HK-2 (cell line): ENCODE measurements around the gene R3HDM2.
A peak's percentile ranks its signal among the peaks of the same experiment; 100 is the strongest.
"Not testable (repeated sequence)": the region's sequence is repeated elsewhere in the genome, so short reads cannot be mapped to it uniquely, and the experiment has no call there.

Source experiments
- DNase-seq: peaks from one replicate; pipeline ENCODE4 v3.0.0-alpha.2; 2018; ENCODE audit not compliant: unreplicated experiment

R3HDM2 gene

DNA sequence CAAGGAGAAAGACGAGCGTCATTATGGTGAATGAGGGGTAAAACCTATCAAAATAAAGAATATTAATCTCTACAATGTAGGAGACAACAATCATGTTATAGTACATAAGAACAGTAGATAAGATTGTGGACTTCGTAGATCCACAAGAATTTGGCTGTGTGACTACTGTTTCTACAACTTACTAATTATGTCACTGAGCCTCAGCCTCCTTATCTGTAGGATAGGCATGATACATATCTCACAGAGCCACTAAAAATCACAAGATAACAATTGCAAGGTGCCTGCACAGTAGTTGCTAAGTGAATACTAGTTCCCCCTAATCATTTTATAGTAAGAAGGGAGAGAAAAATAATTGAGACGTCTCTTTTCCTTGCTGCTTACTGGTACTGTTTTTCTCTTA, 101.6 kb downstream of the R3HDM2 start:
- no peak for DNase-seq

DNA sequence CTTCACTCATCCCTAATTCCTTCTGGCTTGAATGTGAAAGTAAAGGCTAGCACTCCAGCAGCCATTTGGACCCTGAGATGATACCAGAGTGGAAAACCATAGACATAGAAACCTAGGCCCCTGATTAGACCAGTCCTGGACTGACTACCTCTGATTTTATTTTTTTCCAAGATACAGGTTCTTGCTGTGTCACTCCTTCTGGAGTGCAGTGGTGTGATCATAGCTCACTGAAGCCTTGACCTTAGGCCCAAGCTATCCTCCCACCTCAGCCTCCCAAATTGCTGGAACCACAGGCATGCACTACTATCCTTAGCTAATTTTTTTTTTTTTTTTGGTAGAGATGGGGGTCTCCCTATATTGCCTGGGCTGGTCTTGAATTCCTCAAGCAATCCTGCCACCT, 105.4 kb downstream of the R3HDM2 start:
- DNase-seq, result no peak

DNA sequence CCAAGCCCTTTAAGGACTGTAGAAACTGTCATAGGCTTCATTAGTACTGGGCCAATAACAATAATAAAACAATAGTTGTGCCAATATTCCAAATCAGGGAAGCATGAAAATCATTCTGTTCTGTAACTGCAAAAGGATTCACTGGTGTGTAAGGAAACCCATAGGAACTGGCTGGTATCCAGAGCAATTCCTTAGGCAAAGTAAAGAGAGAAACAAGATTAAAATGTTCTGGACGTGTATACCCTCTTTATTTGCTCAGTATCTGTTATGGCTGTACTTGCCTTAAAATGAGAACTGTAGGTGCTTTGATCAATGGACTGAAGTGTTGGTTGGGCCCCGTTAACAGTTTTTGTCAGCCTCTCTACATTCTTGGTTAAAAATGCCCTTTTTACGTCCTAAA, 107.4 kb downstream of the R3HDM2 start:
- DNase-seq, result no peak

DNA sequence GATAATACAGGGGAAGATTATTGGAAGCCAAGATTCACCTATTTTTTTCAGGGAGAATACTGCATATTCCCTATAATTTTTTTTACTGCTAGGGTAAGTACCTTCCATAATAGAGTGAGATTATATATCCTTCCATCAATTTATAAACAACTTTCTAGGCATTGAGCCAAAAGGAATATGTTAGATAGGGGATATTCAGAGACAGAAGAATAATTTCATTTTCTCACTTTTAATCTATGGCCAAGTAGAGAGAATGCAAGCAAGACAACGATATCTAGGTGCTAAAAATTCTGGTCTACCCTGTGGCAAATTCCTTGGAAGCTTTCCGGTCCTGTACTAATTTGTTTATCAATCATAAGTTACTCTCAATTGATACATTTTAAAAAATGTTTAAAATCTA, 110.2 kb downstream of the R3HDM2 start:
- no peak for DNase-seq

DNA sequence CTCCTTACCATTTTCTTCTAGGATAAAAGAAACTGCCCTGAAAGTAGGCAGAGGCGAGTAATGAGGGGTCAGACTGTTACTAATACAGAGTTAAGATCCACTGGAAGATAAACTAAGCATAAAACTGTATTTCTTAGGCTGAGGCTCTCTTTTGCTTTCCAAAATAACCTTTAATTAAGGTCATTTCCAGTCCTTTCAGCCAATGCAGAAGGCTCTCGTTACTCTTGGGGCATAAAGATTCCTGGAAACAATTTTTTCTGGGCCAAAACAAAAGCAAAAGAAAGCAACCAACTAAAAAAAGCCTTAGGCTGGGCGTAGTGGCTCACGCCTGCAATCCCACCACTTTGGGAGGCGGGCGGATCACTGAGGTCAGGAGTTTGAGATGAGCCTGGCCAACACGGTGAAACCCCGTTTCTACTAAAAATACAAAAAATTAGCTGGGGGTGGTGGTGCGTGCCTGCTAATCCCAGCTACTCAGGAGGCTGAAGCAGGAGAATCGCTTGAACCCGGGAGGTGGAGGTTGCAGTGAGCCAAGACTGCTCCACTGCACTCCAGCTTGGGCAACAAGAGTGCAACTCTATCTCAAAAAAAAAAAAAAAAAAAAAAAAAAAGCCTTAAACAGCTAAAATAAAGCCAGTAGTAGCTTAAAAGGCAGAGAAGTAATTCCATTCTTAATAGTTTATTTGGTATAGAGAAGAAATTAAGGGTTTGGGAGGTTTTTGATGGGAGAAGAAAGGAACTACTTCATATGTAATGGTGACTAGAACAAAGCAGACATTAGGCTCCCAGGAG, 111.0 kb downstream of the R3HDM2 start:
- DNase-seq, result no peak

DNA sequence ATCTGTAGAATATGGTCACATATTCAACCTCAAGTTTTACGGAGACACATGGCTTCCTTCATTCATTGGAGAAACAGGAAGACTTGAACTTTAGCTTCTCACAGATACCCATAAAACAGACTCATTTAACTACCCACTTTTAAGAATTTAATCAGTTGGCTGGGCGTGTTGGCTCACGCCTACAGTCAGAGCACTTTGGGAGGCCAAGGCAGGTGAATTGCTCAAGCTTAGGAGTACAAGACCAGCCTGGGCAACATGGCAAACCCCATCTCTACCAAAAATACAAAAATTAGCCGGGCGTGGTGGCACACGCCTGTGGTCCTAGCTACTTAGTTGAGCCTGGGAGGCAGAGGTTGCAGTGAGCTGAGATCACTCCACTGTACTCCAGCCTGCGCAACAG, 115.2 kb downstream of the R3HDM2 start:
- DNase-seq, result no peak

DNA sequence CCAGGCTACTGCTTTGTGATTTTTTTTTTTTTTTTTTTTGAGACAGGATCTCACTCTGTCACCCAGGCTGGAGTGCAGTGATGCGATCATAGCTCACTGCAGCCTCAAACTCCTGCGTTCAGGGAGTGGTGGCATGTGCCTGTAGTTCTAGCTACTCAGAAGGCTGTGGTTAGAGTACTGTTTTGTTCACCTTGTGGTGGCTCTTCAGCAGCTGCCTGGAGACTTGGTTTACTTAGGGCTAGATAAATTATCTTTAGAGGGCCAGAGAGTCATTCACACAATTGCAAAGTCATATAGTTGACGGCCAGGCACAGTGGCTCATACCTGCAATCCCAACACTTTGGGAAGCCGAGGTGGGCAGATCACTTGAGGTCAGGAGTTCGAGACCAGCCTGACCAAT, 118.6 kb downstream of the R3HDM2 start:
- not testable (repeated sequence) for DNase-seq

DNA sequence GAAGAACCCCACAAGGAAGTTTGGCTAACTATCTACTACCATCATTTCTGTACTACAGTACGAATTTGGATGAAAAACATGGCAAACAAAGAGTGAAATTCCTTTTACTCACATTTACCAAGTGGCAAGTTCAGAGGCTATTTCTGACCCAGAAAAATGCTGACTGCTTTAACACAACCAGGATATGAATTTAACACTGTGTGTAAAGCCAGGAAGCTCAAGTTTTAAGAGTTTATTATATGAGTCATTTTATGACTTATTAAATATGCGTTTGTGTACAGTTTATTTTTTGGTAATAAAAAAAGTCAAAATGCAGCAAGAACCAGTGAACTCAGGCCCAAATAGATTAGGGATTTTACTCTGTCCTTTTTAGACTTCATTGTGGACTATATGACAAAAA, 121.4 kb downstream of the R3HDM2 start:
- DNase-seq, result no peak

DNA sequence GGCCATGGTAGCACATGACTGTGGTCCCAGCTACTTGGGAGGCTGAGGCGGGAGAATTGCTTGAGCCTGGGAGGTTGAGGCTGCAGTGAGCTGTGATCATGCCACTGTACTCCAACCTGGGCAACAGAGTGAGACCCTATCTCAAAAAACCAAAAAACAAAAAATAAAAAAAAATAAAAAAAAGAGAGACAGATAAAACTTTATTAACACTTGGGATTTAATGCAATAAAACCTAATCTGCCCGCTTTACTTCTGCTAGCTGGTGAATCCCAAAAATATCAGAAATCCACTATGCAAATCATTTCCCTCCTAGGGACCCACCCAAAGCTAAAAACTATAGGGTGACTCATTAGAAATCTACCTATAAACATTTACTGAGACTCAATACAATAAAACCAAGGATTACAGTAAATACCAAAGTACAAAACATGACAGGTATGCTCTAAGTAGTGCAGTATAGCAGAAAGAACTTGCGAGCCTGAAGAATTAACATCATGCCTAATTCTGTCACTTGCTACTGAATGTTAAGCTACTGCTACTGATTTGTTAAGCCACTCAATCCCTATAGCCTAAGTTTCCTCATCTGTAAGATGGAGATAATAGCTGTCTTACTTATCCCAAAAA, 129.8 kb downstream of the R3HDM2 start:
- DNase-seq, result no peak

DNA sequence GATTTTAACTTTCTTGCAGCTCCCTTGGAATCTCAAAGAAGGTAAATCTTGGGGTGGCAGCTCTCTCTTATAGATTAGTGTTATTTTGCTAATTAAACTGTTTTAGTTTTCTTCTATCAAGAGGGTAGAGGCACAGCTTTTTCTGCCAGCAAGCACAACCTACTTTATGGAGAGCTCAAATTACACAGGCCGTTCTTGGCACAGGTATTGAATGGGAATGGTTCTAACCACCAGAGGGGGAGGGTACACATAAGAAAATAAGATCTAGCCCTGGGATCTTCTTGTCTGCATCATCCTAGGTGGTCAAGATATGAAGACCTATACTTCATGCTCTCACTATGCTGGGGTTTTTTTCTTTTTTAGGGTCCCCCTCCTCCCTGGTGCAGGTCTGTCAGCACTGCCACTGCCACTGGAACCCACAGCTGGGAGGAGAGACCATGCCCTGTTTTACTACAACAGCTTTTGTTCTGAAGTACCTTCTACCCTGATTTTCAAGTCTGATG, 131.3 kb downstream of the R3HDM2 start:
- no peak for DNase-seq

DNA sequence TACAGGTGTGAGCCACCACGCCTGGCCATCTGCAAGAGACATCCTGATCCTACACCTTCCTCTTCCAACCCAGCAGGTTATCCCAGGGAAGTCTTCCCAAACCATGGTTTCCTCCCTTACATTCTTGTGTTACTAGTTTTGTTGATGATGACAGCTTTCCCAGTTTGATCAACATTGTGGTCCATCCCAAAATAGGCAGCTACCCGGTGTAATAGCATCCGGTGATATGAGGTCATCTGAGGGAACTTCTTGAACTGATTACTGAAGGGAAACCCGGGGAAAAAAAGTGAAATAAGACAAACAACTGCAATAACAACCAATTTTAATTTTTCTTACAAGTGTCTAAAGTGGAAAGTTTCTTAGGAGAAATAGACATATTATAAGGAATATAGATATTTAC, 134.6 kb downstream of the R3HDM2 start:
- no peak for DNase-seq

DNA sequence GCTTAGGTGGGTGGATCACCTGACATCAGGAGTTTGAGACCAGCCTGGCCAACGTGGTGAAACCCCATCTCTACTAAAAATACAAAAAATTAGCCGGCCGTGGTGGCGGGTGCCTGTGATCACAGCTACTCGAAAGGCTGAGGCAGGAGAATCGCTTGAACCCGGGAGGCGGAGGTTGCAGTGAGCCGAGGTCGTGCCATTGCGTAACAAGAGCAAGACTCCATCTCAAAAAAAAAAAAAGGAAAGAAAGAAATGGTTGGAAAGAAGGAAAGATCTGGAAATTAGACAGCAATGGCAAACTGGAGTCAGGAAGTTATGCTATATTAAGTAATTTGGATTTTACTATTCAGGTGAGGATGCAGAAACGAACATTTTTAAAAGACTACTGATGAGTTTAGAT, 148.8 kb downstream of the R3HDM2 start:
- DNase-seq, result not testable (repeated sequence)

DNA sequence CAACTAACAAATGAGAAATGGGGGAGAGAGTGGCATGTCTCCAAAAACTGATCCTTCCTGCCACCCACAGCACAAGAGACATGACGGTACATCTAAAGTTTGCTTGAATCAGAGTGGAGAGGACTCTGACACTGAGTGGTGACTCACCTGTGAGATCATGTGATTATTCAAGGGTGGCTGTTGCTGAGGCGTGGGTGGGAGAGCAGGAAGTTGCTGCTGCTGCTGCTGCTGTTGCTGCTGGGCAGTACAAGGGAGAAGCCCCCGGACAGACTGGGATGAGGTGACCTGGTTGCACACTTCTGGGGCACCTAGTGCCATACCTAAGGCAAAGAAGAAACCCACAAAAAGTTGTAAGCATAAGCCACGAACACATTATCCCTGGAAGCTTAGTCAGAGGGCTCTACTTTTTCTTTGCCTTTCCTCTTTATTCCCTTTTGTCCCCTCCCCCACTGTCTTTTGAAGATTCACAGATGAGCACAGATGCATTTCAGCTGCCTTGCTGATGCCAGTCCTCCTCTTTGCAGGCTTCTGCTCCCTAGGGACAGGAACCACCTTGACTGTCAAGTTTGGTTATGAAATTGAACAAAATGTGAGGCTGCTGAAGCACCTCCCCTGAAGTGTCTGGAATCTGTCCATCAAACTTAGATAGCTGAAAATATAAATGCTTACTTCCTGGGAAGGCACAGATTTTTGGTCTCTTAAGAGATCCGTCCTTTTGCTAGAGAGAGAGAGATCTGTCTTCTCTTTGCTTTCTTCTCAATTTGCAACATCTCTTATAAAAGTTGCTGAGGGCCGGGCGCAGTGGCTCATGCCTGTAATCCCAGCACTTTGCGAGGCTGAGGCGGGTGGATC, 150.4 kb downstream of the R3HDM2 start:
- DNase-seq, result peak; percentile 85

DNA sequence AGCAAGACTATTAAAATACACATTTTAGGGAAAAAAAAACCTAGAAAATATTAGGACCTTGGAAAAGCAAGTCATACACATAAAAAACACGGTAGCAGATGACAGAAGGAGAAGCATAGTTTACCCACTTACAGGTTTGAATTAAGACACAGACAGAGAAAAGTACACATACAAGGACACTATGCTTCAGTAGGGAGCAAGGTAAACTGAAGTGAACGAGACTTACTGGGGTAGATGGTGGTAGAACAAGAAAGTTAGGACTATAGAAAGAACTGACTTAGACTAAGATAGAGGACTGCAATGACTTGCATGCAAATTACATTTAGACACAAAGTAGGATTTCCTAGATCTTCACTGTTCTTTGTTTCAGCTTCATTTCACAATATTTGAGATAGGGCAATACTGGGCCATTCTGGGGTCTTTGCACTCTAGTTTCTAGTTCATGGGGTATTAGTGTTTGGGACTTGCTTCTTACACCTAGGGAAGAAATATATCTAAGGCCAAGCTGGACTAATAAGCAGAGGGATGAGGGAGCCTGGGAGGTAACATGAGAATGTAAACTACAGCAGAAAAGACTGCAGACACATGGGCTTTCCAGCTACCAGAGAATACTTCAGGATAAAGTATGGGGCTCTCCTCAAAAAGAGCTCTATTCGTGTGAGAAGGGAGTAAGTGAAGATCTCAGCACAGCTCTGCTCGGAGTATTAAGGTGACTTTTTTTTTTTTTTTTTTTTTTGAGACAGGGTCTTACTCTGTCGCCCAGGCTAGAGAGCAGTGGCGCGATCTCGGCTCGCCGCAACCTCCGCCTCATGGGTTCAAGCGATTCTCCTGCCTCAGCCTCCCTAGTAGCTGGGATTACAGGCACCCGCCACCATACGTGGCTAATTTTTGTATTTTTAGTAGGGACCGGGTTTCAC, 152.1 kb downstream of the R3HDM2 start:
- no peak for DNase-seq

DNA sequence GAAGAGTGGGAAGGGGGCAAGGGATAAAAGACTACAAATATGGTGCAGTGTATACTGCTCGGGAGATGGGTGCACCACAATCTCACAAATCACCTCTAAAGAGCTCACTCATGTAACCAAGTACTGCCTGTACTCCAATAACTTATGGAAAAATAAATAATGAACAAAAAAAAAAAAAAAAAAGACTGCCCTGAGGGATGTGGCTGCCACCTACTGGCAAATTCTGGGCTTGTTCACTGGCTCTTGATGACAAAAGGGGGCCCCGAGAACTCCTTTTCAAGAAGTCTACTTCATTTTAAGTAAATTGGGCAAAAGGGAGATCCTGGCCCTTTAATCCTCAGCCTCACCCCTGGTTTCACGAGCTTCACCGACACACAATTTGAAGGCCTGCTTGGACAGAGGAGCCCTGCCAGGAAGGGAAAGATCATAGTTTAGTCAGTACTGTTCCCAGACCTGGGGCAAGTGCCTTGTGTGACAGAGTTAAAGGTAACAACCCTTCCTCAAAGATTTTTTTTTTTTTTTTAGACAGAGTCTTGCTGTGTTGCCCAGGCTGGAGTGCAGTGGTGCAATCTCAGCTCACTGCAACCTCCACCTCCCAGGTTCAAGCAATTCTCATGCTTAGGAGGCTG, 153.8 kb downstream of the R3HDM2 start:
- peak; percentile 21 for DNase-seq

DNA sequence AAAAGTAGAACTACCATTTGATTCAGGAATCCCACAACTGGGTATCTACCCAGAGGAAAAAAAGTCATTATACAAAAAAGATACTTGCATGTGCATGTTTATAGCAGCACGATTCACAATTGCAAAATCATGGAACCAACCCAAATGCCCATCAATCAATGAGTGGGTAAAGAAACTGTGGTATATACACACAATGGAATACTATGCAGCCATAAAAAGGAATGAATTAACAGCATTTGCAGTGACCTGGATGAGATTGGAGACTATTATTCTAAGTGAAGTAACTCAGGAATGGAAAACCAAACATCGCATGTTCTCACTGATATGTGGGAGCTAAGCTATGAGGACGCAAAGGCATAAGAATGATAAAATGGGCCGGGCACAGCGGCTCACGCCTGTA, 154.6 kb downstream of the R3HDM2 start:
- not testable (repeated sequence) for DNase-seq

DNA sequence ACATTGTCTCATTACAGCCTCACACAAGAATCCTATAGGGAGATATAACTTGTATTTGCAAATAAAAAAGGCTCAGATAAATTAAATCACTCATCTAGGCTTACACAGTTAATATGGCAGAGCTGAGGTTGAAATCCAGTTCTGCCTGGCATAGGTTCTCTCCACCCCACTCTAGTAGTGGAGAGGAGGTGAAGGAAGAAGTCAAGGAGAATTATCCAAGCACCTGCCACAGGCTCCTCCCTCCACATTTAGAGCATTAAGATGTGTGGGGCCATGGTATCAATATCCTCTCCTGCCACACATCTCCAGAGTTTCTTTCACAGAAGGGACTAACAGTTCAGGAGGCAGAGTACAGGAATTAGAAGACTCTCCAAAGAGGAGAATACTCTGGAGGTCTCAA, 157.3 kb downstream of the R3HDM2 start:
- DNase-seq, result no peak

DNA sequence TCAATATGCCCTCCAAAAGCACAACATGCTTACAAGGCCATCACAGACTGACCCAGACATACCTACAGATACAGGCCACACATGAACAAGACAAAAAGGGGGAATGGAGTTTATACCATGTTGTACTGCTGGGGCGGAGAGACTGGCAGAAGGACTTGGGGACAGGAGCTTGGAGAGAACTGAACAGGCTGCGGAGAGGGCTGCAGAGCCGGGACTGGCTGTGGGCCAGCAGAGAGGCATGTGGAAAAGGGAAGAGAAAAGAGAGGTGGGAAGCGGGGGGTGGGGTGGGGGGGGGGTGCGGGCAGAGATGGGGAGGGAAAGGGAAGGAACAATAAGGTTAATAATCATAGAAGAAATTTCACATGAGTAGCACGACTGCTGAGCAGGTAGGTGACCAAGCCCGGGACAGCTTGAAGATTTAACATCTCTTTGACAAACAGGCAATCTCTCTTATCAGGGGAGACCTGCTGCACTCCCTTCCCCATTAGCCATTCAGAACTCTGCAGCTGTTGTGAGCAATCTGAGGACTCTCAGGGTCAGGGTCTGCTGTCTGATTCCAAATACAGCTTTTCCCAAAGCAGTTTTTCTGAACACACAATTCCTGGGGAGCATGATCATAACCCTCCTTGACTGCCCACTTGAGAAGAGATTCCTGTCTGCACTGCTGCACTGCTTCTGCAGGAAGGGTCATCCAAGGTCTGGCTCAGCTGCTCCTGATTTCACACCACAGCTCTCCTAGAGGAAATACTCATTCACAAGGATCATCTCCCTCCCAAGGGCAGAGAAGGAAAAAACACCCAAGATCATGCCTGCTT, 158.3 kb downstream of the R3HDM2 start:
- peak; percentile 24 for DNase-seq

DNA sequence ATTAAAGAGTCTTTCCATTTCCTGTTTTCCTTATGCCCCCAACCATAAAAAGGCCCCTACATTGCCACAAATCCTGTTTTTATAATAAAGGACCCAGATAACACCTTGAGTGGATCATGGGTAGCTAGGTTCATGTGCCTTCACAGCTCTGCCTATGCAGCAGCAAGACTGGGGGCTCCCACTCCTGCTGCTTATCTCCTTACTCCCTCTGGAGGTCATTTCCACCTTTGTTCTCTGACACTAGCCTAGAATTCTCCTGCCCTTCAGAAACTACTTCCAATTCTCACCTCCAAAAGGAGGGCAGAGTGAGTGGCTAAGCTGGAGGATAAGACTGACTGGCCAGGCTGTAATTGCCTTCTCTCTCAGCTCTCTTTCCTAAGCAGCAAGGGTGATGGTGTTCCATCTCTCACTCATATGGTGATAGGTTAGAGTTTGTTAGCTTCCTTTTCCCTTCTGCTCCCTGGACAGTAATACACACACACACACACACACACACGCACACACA, 159.8 kb downstream of the R3HDM2 start:
- no peak for DNase-seq

DNA sequence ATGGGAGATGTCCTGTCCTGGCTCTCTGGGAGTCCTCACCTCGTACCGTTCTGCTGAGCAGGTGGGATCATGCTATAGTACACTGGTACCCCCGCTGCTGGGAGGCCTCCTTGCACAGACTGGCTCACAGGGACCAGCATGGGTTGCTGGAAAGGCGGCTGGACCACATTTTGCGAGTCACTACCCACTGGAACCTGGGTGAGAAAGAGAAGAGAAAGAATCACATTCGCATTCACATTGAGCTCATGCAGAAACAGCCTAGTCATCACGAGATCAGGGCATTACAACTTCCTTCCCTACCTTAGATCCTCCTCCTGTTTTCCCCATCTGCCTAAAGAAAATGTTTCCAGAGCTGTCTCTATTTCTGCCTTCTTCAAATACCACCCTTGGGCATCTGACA, 162.6 kb downstream of the R3HDM2 start:
- peak; percentile 23 for DNase-seq
